Activated CD4-positive, alpha-beta memory T cell treated with anti-CD3 and anti-CD28 coated beads, Interleukin-2, amount 10 ng/mL, durations not matched to agents 7 days and 5 days (primary cell): ENCODE results near the gene TMEM132C. TPM values are rescaled to one million over a fixed set of nuclear protein-coding genes. Genes with fewer than 3 reads are reported as not detected.
"Not testable (repeated sequence)": the region's sequence is repeated elsewhere in the genome, so short reads cannot be mapped to it uniquely, and the experiment has no call there.

Experiments
- CTCF ChIA-PET: fragments of 350-600 bp; sonication (Branson Sonifier 250); formaldehyde crosslinking; loops from one replicate; lab custom pipeline; 2021; ENCODE audit warnings: antibody characterized with exemption, inconsistent platforms; lab: Charles Lee
- POLR2A ChIA-PET: fragments of 350-600 bp; sonication (Branson Sonifier 250); formaldehyde crosslinking; loops from one replicate; lab custom pipeline; 2021; ENCODE audit warnings: antibody characterized with exemption; lab: Charles Lee
- DNase-seq: peaks from one replicate; pipeline ENCODE4 v3.0.0-alpha.2; 2020
- H3K27ac Mint-ChIP-seq: one replicate; pipeline ENCODE4 v1.8.0; 2021; ENCODE audit warnings: mild to moderate bottlenecking, mixed read lengths
- H3K27me3 Mint-ChIP-seq: one replicate; pipeline ENCODE4 v1.8.0; 2021; ENCODE audit warnings: mixed read lengths
- H3K36me3 Mint-ChIP-seq: one replicate; pipeline ENCODE4 v1.8.0; 2021; ENCODE audit warnings: low read depth, mixed read lengths
- H3K4me1 Mint-ChIP-seq: one replicate; pipeline ENCODE4 v1.8.0; 2021; ENCODE audit warnings: mixed read lengths
- H3K4me3 Mint-ChIP-seq: one replicate; pipeline ENCODE4 v1.8.0; 2021; ENCODE audit warnings: mild to moderate bottlenecking, mixed read lengths
- H3K9me3 Mint-ChIP-seq: one replicate; pipeline ENCODE4 v1.8.0; 2021; ENCODE audit warnings: mixed read lengths
- total RNA-seq, 2 experiments: library from RNA; stranded (reverse); gene quantifications; one replicate each; pipeline ENCODE4 v1.2.3, GENCODE V29; 2021

TMEM132C gene
- total RNA-seq, 2 experiments from 2014 or later, result 0.05 TPM; not detected in 1

- no peaks in the 10 kb centered on the region for H3K27me3 Mint-ChIP-seq
- no peaks in the 10 kb centered on the region for H3K4me1 Mint-ChIP-seq
- ChIA-PET CTCF (no interaction called here), POLR2A (no interaction called here)
- no peak overlapping the region for H3K27ac Mint-ChIP-seq
- no peak for DNase-seq
- peaks cover 7% of the 10 kb centered on the region for H3K9me3 Mint-ChIP-seq
- H3K4me3 Mint-ChIP-seq, result no peak overlapping the region
- no peaks in the 10 kb centered on the region for H3K36me3 Mint-ChIP-seq
Measured at GRCh38 chr12:128455851-128456250, 188.9 kb downstream of the TMEM132C start.

DNA sequence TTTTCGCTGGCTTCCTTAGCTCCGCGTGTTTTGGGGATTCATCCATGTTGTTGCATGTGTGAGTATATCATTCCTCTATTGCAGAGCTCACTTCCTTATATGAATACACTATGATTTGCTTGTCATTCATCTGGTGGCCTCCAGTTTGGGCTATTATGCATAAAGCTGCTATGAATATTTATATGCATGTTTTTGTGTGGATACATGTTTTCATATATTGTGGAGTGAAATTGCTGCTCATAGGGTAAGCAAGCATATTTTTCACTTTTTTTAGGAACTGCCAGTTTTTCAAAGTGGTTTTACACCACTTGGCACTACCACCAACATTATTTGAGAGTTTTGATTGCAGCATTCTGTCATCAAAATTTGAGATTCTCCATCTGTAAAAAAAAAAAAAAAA, 190.0 kb downstream of the TMEM132C start:
- Mint-ChIP-seq H3K27ac (no peak overlapping the region), H3K36me3 (no peaks in the 10 kb centered on the region), H3K4me1 (no peaks in the 10 kb centered on the region), H3K9me3 (peaks cover 7% of the 10 kb centered on the region), H3K27me3 (no peaks in the 10 kb centered on the region), H3K4me3 (no peak overlapping the region)
- ChIA-PET CTCF (no interaction called here), POLR2A (no interaction called here)
- DNase-seq, result no peak

- H3K9me3 Mint-ChIP-seq, result peaks cover 10% of the 10 kb centered on the region
- POLR2A ChIA-PET, result no interaction called here
- H3K36me3 Mint-ChIP-seq, result no peaks in the 10 kb centered on the region
- H3K27me3 Mint-ChIP-seq, result no peaks in the 10 kb centered on the region
- no peak for DNase-seq
- H3K4me3 Mint-ChIP-seq, result no peak overlapping the region
- CTCF ChIA-PET, result no interaction called here
- no peak overlapping the region for H3K27ac Mint-ChIP-seq
- no peaks in the 10 kb centered on the region for H3K4me1 Mint-ChIP-seq
Measured at GRCh38 chr12:128458301-128458974, 191.5 kb downstream of the TMEM132C start.

GRCh38 chr12:128459067-128459466, 192.1 kb downstream of the TMEM132C start:
- Mint-ChIP-seq H3K4me3 (no peak overlapping the region), H3K27ac (no peak overlapping the region), H3K27me3 (no peaks in the 10 kb centered on the region), H3K4me1 (no peaks in the 10 kb centered on the region), H3K36me3 (no peaks in the 10 kb centered on the region), H3K9me3 (peaks cover 10% of the 10 kb centered on the region)
- ChIA-PET CTCF (no interaction called here), POLR2A (no interaction called here)
- DNase-seq, result no peak

DNA sequence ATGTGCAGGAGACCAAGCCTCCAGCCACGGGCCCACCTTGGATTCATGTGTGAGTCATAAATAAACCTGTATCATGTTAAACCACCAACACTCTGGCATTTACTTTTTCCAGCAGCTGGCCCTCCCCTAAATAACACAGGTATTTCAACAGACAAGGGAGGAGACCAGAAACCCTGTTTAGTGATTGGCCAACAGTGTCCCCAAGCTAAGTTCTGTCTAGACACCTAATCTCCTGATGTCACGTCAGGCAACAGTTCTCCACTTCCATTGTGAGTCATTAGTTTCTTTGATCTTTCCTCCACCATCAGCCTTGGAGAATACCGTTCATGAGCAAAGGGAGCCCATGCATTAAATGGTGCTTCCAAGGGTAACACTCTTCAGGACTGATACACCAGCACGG, 196.9 kb downstream of the TMEM132C start:
- Mint-ChIP-seq H3K4me1 (no peaks in the 10 kb centered on the region), H3K27me3 (no peaks in the 10 kb centered on the region), H3K36me3 (no peaks in the 10 kb centered on the region), H3K9me3 (peaks cover 27% of the 10 kb centered on the region), H3K4me3 (no peak overlapping the region), H3K27ac (no peak overlapping the region)
- ChIA-PET POLR2A (no interaction called here), CTCF (no interaction called here)
- no peak for DNase-seq

GRCh38 chr12:128467882-128468281, 200.9 kb downstream of the TMEM132C start:
- no peak overlapping the region for H3K4me3 Mint-ChIP-seq
- H3K27me3 Mint-ChIP-seq, result no peaks in the 10 kb centered on the region
- ChIA-PET CTCF (no interaction called here), POLR2A (no interaction called here)
- no peaks in the 10 kb centered on the region for H3K4me1 Mint-ChIP-seq
- H3K9me3 Mint-ChIP-seq, result peaks cover 22% of the 10 kb centered on the region
- H3K36me3 Mint-ChIP-seq, result no peaks in the 10 kb centered on the region
- H3K27ac Mint-ChIP-seq, result no peak overlapping the region
- DNase-seq, result no peak

DNA sequence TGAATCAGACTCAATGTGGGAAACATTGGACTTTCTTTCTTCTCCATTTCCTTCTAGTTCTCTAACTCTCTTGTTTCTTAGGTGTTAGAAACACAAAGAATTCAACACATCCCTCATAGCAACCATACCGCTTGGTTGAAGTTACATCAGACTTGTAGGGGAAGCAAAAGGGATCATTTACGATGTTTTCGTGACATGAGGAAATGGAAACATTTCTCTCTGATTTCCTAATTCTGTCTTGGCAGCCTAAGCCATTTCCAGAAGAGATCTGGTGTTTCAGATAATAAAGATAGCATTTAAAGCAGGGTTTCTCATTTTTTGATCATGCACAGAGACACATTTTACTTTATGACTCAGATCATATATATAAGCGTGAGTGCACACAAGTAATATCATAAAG, 202.0 kb downstream of the TMEM132C start:
- no peak overlapping the region for H3K4me3 Mint-ChIP-seq
- H3K27ac Mint-ChIP-seq, result no peak overlapping the region
- no peaks in the 10 kb centered on the region for H3K4me1 Mint-ChIP-seq
- H3K9me3 Mint-ChIP-seq, result peaks cover 28% of the 10 kb centered on the region
- H3K27me3 Mint-ChIP-seq, result no peaks in the 10 kb centered on the region
- POLR2A ChIA-PET, result no interaction called here
- CTCF ChIA-PET, result no interaction called here
- DNase-seq, result no peak
- H3K36me3 Mint-ChIP-seq, result no peaks in the 10 kb centered on the region

DNA sequence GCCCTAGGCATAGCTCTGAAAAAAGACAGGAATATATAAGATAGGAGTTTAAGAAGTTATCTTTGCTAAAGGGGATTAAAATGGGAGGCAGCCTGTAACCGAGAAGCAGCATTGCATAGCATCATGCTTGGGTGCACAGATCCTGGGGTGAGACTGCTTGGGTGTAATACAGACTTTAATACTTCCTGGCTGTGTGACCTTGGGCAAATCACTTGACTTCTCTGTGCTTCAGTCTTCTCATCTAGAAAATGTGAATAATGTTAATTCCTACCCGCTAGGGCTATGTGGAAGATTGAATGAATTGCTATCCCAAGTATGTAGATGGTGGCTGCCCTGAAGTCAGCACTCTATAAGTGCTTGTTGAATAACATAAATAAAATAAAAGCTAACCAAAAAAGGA, 204.5 kb downstream of the TMEM132C start:
- ChIA-PET POLR2A (no interaction called here), CTCF (no interaction called here)
- no peak for DNase-seq

GRCh38 chr12:128474916-128475315, 207.9 kb downstream of the TMEM132C start:
- no peak overlapping the region for H3K27ac Mint-ChIP-seq
- no peak for DNase-seq
- H3K4me3 Mint-ChIP-seq, result no peak overlapping the region
- H3K27me3 Mint-ChIP-seq, result no peaks in the 10 kb centered on the region
- POLR2A ChIA-PET, result no interaction called here
- H3K9me3 Mint-ChIP-seq, result peaks cover 24% of the 10 kb centered on the region
- CTCF ChIA-PET, result no interaction called here
- no peaks in the 10 kb centered on the region for H3K36me3 Mint-ChIP-seq
- H3K4me1 Mint-ChIP-seq, result no peaks in the 10 kb centered on the region

More for the DNA sequence above, 204.5 kb downstream of the TMEM132C start:
- H3K9me3 Mint-ChIP-seq, result peaks cover 27% of the 10 kb centered on the region
- H3K27ac Mint-ChIP-seq, result no peak overlapping the region
- no peaks in the 10 kb centered on the region for H3K27me3 Mint-ChIP-seq
- no peaks in the 10 kb centered on the region for H3K4me1 Mint-ChIP-seq
- no peak overlapping the region for H3K4me3 Mint-ChIP-seq
- no peaks in the 10 kb centered on the region for H3K36me3 Mint-ChIP-seq

GRCh38 chr12:128476266-128476665, 209.3 kb downstream of the TMEM132C start:
- no peak for DNase-seq
- Mint-ChIP-seq H3K4me3 (no peak overlapping the region), H3K36me3 (no peaks in the 10 kb centered on the region), H3K27me3 (no peaks in the 10 kb centered on the region), H3K27ac (no peak overlapping the region), H3K4me1 (no peaks in the 10 kb centered on the region), H3K9me3 (peaks cover 24% of the 10 kb centered on the region)
- POLR2A ChIA-PET, result no interaction called here
- CTCF ChIA-PET, result no interaction called here

- Mint-ChIP-seq H3K27me3 (no peaks in the 10 kb centered on the region), H3K4me3 (no peak overlapping the region), H3K27ac (no peak overlapping the region), H3K9me3 (peaks cover 6% of the 10 kb centered on the region), H3K36me3 (no peaks in the 10 kb centered on the region), H3K4me1 (no peaks in the 10 kb centered on the region)
- ChIA-PET CTCF (no interaction called here), POLR2A (no interaction called here)
- DNase-seq, result no peak
Measured at GRCh38 chr12:128483526-128484255, 216.7 kb downstream of the TMEM132C start.

DNA sequence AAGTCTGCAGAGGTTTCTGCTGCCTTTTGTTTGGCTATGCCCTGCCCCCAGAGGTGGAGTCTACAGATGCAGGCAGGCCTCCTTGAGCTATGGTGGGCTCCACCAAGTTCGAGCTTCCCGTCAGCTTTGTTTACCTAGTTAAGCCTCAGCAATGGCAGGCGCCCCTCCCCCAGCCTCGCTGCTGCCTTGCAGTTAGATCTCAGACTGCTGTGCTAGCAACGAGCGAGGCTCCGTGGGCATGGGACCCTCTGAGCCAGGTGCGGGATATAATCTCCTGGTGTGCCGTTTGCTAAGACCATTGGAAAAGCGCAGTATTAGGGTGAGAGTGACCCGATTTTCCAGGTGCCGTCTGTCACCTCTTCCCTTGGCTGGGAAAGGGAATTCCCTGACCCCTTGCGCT, 230.4 kb downstream of the TMEM132C start:
- POLR2A ChIA-PET, H3K27ac Mint-ChIP-seq, H3K36me3 Mint-ChIP-seq, H3K27me3 Mint-ChIP-seq, DNase-seq, H3K4me3 Mint-ChIP-seq, H3K4me1 Mint-ChIP-seq, CTCF ChIA-PET: not testable (repeated sequence)
- H3K9me3 Mint-ChIP-seq, result peaks cover 16% of the 10 kb centered on the region

- no peaks in the 10 kb centered on the region for H3K27me3 Mint-ChIP-seq
- peaks cover 24% of the 10 kb centered on the region for H3K9me3 Mint-ChIP-seq
- POLR2A ChIA-PET, result no interaction called here
- CTCF ChIA-PET, result no interaction called here
- no peak overlapping the region for H3K27ac Mint-ChIP-seq
- no peaks in the 10 kb centered on the region for H3K4me1 Mint-ChIP-seq
- DNase-seq, result no peak
- H3K4me3 Mint-ChIP-seq, result no peak overlapping the region
- no peaks in the 10 kb centered on the region for H3K36me3 Mint-ChIP-seq
Measured at GRCh38 chr12:128507470-128507869, 240.5 kb downstream of the TMEM132C start.

GRCh38 chr12:128509170-128509569, 242.2 kb downstream of the TMEM132C start:
- no peak for DNase-seq
- H3K27me3 Mint-ChIP-seq, result no peaks in the 10 kb centered on the region
- ChIA-PET POLR2A (no interaction called here), CTCF (no interaction called here)
- no peaks in the 10 kb centered on the region for H3K36me3 Mint-ChIP-seq
- H3K27ac Mint-ChIP-seq, result no peak overlapping the region
- H3K4me3 Mint-ChIP-seq, result no peak overlapping the region
- peaks cover 24% of the 10 kb centered on the region for H3K9me3 Mint-ChIP-seq
- no peaks in the 10 kb centered on the region for H3K4me1 Mint-ChIP-seq
